Hematopoietic multipotent progenitor cell treated with erythropoietin and hydrocortisone succinate and interleukin-3 and kit ligand, for 8 days (in vitro differentiated cells): ENCODE results near the gene ATP8B1.

Experiments
- DNase-seq: peaks from one replicate; pipeline ENCODE4 v3.0.0-alpha.2; 2015

The ATP8B1 gene

GRCh38 chr18:57791911-57792310 lies 11.2 kb downstream of the ATP8B1 start:
- no peak for DNase-seq

GRCh38 chr18:57791192-57791591 lies 11.9 kb downstream of the ATP8B1 start:
- DNase-seq, result no peak

- DNase-seq, result no peak
Observed at GRCh38 chr18:57790316-57790715, 12.8 kb downstream of the ATP8B1 start.

GRCh38 chr18:57789759-57790158 lies 13.4 kb downstream of the ATP8B1 start:
- no peak for DNase-seq

GRCh38 chr18:57789090-57789489 lies 14.0 kb downstream of the ATP8B1 start:
- DNase-seq, result no peak

- no peak for DNase-seq
Observed at GRCh38 chr18:57787068-57787685, 15.9 kb downstream of the ATP8B1 start.

- no peak for DNase-seq
Observed at GRCh38 chr18:57785751-57786437, 17.2 kb downstream of the ATP8B1 start.

- no peak for DNase-seq
Observed at GRCh38 chr18:57784801-57785114, 18.4 kb downstream of the ATP8B1 start.

- no peak for DNase-seq
Observed at GRCh38 chr18:57784034-57784800, 18.9 kb downstream of the ATP8B1 start.

- DNase-seq, result no peak
Observed at GRCh38 chr18:57782049-57782448, 21.1 kb downstream of the ATP8B1 start.

GRCh38 chr18:57780706-57781347 lies 22.3 kb downstream of the ATP8B1 start:
- DNase-seq, result no peak

- no peak for DNase-seq
Observed at GRCh38 chr18:57780318-57780705, 22.8 kb downstream of the ATP8B1 start.

GRCh38 chr18:57776767-57777166 lies 26.3 kb downstream of the ATP8B1 start:
- peak; percentile 86 for DNase-seq

GRCh38 chr18:57776354-57776753 lies 26.8 kb downstream of the ATP8B1 start:
- no peak for DNase-seq

GRCh38 chr18:57775937-57776336 lies 27.2 kb downstream of the ATP8B1 start:
- DNase-seq, result no peak

- no peak for DNase-seq
Observed at GRCh38 chr18:57772387-57772799, 30.7 kb downstream of the ATP8B1 start.

GRCh38 chr18:57771626-57772025 lies 31.5 kb downstream of the ATP8B1 start:
- no peak for DNase-seq

- DNase-seq, result no peak
Observed at GRCh38 chr18:57771193-57771592, 31.9 kb downstream of the ATP8B1 start.

GRCh38 chr18:57768537-57769326 lies 34.4 kb downstream of the ATP8B1 start:
- DNase-seq, result no peak

- no peak for DNase-seq
Observed at GRCh38 chr18:57767259-57768050, 35.7 kb downstream of the ATP8B1 start.

- no peak for DNase-seq
Observed at GRCh38 chr18:57764995-57765394, 38.1 kb downstream of the ATP8B1 start.

GRCh38 chr18:57764087-57764486 lies 39.0 kb downstream of the ATP8B1 start:
- no peak for DNase-seq
